GM19452 (cell line): ENCODE data around the gene TOMM5.

ENCODE experiments used
- ATAC-seq: cut with Tn5 transposase; IDR thresholded peaks from one replicate; pipeline ENCODE4 v1.9.1; 2021; ENCODE audit not compliant: unreplicated experiment

The TOMM5 gene

DNA sequence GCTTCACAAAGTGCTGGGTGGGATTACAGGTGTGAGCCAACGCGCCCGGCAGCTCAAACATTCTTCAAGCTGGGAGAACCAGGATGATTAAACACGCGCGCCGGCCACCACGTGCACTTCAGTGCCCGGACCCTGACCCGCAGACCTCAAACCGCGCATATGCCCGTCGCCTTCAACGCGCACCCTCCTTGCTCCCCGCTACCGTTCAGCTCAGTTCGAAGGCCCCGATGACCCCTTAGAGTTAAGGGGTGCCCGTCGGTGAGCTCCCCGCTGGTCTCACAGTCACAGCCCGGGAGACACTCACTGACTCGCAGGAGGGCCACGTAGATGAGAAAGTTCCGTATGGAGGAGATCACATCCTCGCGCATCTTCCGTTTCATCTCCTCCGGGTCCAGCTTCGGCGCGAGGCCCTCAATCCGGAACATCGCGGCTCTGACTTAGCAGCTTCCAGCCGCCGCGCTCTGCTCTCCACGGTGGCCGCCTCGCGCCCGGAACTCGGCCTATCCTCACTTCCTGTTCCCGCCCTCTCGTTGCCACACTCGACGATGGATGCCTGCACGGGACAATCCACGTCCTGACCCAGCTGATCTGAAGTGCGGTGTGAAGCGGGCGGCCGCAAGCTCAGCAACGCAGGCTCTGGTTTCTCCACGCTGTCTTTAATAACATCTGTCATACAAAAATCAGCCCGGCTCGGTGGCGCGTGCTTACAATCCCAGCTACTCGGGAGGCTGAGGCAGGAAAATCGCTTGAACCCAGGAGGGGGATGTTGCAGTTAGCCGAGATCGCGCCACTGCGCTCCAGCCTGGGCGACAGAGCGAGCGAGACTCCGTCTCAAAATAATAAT lies at the start of gene TOMM5:
TOMM5 (minus strand) TSS at position 490 of the 844 bp plus-strand sequence; CDS start at position 425, 65 bp downstream.
- peak; percentile 91 for ATAC-seq

DNA sequence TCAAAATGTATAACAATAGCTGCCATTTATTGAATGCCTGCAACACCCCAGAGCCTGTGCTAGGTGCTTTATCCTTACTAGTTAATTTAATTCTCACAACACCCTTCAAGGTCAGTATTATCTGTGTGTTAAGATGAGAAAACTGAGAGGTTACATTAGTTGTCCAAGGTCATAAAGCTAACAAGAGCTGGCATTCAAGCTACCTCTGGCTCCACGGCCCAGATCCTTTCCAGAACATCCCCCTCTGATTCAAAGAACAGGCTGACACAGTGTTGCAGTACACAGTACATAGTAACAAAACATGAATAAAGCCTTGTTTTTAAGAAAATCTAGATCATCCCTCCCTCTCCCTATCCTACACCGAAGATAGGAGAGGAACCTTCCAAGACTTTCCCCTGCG lies 48.9 kb upstream of the TOMM5 start:
- ATAC-seq = no peak

- no peak for ATAC-seq
Observed at GRCh38 chr9:37640246-37640645, 47.8 kb upstream of the TOMM5 start.

DNA sequence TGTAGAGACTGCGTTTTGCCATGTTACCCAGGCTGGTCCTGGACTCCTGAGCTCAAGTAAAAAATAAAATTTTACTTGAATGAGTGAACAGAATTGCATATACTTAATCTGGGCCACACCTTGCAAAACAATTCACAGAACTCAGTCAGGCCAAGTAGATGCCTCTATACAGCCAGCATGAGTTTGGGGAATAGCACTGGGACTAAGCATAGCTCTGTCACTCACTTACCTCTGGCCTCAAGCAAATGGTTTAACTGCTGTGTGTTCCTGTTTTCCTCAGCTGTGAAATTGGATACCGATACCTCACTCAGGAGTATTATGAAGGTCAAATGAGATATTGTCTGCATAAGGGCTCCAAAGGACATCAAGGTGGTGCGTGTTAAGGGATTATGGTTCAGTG lies 47.4 kb upstream of the TOMM5 start:
- no peak for ATAC-seq

DNA sequence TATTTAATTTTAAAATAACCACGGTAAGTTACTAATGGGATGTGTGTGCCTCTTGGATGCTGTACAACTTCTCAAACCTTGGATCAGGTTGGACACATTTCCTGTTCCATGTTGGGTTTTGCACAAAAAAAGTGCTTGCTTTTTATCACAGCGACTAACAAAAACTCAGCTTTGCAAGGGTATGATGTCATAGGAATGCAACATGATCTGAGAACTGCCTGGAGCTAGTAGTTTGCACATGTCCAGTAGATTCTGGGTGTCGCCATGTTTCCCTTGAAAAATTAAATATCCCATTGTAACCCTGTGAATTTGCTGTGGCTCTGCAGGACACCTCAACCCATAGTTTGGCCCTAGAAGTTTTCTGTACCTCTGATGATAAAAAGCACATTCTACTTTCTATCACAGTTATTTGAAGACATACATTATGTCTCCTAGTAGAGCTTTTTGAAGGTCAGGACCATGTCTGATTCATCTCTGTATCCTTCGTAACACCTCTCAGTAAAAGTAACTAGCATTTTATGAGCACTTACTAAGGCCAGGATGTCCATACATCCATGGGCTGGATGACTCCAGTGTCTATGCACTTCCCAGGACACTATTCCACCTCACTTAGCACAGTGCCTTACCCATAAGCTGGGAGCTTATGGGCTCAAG lies 46.8 kb upstream of the TOMM5 start:
- ATAC-seq = no peak

DNA sequence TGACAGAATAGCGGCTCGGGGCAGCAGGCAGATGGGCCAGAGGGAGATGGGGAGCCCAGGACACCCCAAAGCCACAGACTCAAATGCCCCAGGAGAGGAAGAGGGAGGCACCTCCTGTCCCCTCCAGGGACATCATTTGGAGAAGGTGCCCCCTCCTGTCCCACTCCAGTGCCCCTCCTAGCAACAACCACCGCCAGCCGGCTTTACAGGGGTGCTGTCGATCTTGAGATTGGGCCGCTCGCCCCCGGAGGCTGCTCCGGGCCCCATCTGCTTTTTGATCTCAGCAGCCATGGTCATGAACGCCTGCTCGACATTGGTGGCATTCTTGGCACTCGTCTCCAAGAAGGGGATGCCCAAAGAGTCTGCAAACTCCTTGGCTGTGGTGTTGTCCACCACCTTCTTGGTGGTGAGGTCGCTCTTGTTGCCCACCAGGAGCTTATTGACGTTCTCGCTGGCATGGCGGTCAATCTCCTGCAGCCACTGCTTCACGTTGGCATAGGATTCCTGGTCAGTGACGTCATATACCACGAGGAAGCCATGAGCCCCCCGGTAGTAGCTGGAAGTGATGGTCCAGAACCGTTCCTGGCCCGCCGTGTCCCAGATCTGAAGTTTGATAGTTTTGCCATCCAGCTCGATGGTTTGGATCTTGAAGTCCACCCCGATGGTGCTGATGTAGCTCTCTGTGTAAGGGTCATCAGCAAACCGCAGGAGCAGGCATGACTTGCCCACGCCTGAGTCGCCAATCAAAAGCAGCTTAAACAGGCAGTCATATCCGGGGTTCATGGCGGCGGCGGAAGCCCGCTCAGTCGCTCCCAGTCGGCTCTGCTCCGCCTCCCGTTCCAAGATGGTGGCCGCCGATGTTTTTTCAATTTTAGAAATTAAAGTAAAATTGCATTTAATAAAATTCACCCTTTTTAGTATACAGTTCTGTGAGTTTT lies 44.4 kb upstream of the TOMM5 start:
- ATAC-seq = no peak

- ATAC-seq = no peak
Observed at GRCh38 chr9:37635808-37636207, 43.4 kb upstream of the TOMM5 start.

- ATAC-seq = no peak
Observed at GRCh38 chr9:37632479-37632878, 40.1 kb upstream of the TOMM5 start.

DNA sequence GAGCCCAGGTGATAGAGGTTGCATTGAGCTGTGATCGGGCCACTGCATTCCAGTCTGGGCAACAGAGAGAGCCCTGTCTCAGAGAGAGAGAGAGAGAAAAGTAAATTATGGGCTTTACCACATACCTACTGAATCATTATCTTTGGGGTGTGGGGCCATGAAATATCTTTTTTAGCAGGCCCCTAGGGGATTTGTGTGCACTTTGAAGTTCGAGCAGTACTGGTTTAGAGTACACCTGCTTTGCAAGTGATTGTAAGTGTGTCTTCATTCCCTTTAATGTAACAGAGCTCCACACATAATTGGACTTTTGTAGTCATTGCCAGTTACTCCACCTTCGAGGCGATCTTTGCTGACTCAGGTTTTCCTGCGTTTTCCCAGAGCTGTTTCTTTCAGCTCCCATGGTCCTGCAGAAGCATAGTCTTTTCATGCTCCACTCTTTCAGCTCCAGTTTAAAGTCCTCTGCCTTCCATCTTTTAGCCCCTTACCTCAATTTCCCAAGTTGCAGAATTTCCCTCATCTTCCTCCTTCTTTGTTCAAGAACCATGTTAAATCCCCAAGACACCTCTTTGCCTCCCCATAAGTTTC lies 34.4 kb upstream of the TOMM5 start:
- no peak for ATAC-seq

- no peak for ATAC-seq
Observed at GRCh38 chr9:37625758-37626147, 33.4 kb upstream of the TOMM5 start.

- ATAC-seq = no peak
Observed at GRCh38 chr9:37625036-37625757, 32.8 kb upstream of the TOMM5 start.

DNA sequence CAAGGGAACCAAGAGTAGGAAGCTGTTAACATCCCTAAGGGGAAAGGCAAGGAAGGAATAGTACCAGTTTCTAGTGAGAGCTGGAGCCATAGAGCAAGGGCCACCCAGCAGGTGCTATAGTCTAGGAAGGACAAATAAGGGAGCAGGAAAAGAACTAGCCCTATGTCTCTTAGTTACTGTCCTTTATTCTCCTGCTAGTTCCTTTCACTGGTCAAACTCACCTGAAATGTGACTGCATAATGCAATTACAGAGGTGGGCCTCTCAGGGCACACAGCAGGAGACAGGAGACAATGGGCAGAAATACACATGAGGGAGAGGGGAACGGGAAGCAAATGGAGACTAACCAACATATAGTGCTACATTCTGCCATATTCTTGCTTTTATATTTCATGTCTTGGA lies 31.7 kb upstream of the TOMM5 start:
- no peak for ATAC-seq

- no peak for ATAC-seq
Observed at GRCh38 chr9:37623267-37623666, 30.9 kb upstream of the TOMM5 start.

GRCh38 chr9:37622462-37622861 lies 30.1 kb upstream of the TOMM5 start:
- no peak for ATAC-seq

DNA sequence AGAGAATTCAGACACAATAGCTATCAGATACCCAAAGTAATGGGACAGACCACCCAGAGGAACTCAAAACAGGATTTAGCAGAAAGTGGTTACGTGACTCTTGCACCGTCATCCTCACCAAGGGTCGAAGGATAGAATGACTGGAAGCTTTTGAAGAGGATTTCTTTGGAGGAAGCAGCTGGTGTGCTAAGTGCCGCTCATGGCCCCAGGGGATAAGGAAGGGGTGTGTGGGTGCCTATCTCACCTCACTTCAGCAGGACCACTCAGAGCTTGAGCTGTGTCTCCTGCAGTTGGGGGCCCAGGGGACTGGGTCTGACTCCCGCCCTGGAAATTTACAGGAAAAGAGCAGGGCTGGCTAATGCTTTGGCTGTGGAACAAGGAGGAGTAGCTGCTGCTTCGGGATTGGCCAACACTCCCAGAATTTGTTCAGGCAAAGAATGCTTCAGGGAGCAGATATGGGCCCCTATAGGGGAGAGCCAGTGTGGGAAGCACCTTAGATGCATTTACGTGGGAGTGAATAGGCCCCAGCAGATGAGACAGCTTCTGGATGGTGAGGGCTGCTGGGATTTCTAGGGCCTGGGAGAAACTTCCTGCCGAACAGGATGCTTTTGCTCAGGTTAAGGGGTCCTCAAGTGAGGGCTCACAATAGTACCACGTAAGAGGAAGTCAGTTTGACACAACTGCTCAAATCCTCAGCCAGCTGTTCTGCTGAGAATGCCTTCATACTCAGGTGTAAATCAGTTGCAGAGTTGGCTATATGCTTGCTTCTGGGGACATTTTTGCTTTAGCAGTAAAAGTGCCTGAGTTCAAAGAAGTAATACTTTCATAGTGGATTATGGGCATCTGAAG lies 29.1 kb upstream of the TOMM5 start:
- no peak for ATAC-seq

GRCh38 chr9:37620396-37620795 lies 28.0 kb upstream of the TOMM5 start:
- no peak for ATAC-seq

- ATAC-seq = no peak
Observed at GRCh38 chr9:37619806-37620205, 27.4 kb upstream of the TOMM5 start.

DNA sequence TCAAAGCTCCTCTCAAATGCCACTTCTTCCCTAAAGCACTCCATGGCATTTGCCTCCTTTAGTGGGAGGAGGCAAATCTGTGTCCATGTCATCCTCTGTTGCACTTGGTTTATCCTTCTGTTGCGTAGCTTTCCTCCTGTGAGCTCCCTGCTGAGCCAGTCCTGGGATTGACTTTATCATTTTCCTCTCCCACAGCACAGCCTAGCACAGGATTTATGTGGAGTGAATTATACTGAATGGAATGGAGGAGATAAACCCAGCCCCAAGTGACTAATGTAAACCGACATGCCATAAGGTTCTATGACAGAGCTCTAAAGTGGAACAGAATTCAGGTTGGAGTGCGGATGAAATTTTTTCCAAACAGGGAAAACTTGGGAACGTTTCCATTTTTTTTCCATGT lies 26.4 kb upstream of the TOMM5 start:
- ATAC-seq = no peak

GRCh38 chr9:37617832-37618231 lies 25.4 kb upstream of the TOMM5 start:
- ATAC-seq = no peak
